RPMI8226 (cell line): ENCODE data around the gene GBE1.

Source experiments
- DNase-seq: peaks from one replicate; pipeline ENCODE4 v3.0.0-alpha.2; 2015

Gene GBE1

DNA sequence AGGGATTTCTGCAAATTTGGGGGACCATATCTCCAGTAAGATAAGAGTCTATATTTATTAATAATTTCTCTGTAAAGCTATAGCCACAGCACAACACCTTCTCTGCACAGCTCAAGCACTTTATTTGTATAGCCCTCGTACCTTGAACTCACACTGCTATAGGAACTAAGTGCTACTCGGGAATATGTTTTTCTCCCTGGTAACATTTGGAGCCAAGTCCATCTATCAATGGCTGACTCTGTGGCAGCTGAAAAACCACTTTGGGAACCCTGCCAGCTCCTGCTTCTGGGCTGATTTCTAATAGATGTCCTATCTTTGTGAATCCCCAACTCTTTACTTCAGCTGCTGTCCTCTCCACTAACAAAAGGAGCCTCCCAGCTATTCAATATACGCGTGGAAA is 298.5 kb downstream of the GBE1 start:
- no peak for DNase-seq

DNA sequence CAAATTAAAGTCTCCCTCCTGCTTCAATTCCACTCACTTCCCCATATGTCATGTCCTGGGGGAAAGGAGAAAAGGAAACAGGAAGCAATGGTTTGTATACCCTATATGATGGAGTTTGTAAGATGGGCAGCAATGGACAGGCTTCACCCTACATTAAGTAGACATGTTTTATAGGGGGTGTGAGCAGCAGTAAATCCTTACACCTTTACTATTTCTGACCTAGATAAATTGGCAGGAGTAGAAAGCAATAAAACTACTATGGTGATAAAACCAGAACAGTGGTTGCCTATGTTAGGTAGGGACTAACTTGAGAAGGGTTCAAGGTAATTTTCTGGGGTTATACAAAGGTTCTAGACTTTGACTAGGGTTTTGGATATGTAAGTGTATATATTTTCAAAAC is 301.7 kb downstream of the GBE1 start:
- no peak for DNase-seq

DNA sequence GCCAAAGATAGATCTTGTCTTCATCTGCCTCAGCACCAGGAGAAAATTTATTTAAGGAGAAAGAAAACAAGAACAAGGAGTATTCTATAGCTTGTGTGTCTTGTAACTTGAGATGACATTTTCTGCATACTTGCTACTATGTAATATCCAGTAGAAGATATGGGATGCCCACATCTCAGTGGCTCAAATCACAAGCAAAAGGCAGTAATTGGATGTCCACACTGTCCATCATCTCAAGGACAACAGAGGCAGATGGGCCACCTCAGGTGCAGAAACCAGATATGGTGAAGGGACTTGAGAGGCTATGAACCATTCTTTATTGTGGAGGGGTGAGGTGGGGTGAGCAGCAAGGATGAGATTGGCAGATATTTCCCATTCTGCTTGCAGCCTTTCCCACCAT is 309.0 kb downstream of the GBE1 start:
- DNase-seq = no peak

DNA sequence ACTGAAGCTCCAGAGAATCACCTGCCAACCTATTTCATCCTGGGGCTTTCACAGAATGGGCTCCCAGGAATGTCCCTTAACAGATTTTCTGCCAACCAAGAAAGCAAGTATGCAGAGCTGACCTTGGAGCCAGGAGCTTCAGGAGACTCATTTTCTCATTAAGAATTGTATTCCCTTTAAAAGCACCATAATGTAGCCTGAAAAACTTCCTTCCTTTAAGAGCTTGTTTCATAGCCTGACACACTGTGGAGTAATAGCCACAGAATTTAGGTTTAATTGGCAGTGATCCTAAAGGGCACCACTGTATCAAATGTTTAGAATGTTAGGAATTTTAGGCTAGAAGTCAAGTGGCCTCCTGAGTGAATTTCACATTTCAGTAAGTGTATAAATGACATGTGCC is 309.8 kb downstream of the GBE1 start:
- DNase-seq = no peak

DNA sequence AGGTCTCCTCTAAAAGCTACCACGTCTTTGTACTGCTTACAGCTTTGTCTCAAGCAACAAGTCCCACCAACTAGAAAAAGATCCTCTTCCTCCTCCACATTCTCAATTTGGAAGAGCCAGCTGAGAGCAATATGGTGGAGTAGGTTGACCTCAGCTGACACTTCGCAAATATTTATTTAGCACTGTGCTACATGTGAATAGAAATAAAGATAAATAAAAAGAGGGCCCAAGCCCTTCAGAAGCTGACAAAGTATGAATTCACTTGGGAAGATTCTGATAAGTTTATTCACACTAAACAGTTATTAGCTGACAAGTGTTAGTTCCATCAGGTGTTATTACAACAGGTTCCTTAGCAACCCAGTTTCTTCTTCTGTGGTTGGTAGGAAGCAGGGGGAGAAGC is 310.3 kb downstream of the GBE1 start:
- DNase-seq = no peak

DNA sequence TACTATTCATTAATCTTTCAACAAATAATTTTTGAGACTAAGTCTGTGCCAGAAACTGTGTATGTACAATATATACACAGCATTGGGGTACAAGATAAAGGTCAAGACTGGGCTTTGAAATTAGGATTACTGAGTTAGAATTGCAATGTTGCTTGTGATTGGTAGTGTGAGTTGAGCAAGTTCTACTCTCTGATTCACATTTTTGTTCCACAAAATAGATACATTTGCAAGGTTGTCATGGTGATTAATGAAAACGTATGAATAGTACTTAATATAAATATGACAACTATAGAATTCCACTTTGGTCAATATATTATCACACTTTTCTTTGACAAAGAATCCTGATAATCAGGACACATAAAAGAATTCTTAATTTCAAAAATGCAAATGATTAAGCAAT is 314.6 kb downstream of the GBE1 start:
- DNase-seq = no peak

DNA sequence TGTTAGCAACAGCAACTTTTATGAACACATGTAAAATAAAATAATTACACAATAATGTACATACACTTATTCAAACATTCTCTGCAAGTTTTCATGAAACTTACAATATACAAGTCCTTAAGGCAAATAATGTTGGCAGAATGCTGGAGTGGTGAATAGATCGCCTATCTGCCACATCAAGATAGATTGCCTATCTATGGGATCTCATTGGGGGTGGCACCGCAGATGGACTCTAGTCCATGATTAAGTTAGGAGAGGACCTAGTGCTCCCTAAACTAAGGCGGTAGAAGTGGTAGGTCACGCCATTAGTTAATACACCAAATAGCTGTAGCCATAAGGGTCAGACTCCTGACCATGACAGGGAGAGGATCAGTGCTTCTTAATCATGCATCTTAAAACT is 315.7 kb downstream of the GBE1 start:
- DNase-seq = no peak

DNA sequence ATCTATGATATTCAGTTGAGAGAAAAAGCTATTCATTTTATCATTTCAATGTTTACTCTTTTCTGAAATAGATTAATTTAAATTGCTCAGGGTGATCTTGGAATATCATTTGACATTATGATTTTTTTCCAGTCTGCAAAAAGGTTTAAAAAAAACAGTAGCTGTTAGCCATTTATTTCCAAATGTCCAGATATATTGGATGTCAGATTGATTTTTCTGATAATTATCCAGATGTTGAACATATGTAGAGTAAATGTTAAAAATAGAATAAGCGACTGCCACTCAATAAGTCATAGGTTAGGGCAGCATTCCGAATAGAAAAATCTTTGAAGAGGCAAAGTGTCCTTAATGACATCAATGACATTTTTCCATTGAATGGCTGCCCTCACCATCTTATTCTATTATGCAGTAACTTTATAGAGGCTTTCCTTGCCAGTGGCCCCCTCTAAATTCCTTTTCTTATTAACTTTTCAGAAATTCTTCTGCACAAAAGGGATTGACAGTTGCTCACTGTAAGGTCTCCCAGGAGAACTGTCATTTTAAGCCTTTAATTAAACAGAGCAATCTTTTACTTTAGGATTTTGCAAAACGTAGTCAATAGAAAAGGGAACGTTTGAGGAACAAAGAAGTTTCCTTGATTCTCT is 316.5 kb downstream of the GBE1 start:
- DNase-seq = no peak

DNA sequence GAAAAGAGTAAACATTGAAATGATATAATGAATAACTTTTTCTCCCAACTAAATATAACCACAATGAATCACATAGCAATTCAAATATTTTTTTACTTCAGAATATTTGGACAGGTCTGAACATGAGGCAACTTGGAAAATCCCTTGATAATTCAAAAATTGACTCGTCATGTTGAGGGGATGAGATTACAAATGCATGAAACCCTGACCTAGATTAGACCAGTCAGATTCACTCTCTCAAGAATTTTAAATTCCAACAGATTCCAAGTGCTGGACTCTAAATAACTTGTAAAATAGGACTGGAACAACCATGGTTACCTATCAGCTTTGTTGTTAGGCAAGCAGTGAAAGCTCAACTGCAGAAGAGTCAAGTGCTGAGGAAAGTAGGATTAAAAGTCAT is 317.5 kb downstream of the GBE1 start:
- no peak for DNase-seq

DNA sequence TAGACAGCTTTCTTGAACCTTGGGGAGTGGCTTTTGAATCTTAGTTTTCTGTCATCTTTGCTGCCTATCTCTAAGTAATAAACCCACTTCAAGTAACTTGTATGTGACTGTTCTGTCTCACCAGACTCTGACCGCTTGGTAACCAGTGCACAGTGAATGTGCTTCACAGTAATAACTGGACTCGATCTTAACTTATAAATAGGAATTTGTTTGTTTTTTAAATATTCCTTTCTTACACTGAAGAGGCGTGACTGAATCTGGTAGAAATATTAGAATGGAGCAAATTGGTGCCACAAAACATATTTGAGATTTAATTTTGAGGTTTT is 318.0 kb downstream of the GBE1 start:
- DNase-seq = no peak

DNA sequence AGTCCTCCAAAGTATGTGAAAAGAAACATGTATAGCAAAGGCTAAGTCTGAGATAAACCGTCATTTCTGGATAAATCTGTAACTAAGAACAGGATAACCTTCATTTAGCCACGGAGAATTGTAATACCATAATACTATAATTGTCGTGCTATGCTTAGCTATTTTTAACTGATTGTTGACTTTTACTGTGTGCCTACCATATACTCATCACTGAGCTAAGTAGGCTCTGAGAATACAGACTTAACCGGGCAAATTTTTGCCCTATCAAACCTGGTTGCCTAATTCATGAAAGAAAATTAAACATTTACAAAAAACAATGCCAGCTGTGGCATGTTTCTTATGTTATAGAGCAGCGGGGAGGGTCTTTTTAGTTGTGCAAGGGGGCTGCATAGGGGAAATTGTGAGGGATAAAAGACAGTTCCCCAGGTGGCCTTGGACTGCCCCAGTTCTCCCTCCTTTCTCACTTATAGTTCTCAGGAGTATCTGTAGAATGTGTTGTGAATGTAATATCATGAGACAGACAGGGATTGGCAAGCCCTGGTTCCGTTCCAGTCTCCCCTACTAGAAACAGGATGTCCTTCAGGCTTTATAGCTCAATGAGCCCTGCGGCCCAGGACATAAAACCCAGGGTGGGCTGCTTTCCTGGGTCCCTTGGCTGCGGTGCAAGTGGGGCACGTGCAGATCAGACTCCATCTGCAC is 318.5 kb downstream of the GBE1 start:
- no peak for DNase-seq

DNA sequence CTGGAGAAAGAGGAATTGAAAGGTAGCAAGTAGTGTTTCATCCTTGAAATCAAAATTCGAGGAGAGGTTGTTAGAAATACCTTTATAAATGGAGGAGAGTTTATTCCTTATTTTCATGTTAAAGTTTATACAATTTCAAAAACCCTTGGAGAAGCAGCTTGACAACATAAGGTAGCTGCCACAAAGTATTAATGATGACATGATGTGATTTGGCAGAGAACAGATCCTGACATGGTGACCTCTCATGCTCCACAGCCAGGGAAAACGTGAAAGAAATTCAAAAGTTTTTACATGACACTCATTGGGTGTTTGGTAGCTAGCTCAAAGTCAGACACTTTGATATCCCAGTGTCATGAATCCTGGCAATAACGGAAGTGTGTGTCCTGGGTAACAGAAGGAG is 320.8 kb downstream of the GBE1 start:
- DNase-seq = no peak
